B cell (primary cell): ENCODE data around the gene KATNIP. TPM values are rescaled to one million over a fixed set of nuclear protein-coding genes. Genes with fewer than 3 reads are reported as not detected.

Source experiments
- ATAC-seq: fragments of 200-7000 bp; cut with Tn5 transposase; one replicate; pipeline ENCODE4 v1.10.0; 2021; ENCODE audit warnings: low read depth, mild to moderate bottlenecking, moderate number of reproducible peaks, moderate library complexity
- CTCF ChIA-PET: fragments of 350-600 bp; sonication (Branson Sonifier 250); formaldehyde crosslinking; loops from one replicate; lab custom pipeline; 2021; ENCODE audit warnings: antibody characterized with exemption, inconsistent platforms; lab: Charles Lee
- POLR2A ChIA-PET: fragments of 350-600 bp; sonication (Branson Sonifier 250); formaldehyde crosslinking; loops from one replicate; lab custom pipeline; 2021; ENCODE audit warnings: antibody characterized with exemption; lab: Charles Lee
- DNase-seq: peaks from one replicate; pipeline ENCODE4 v3.0.0; 2013
- H2AFZ ChIP-seq: 2 replicates; pipeline ENCODE4 v1.6.1; 2012; ENCODE audit warnings: mild to moderate bottlenecking, low read depth, low read length; ENCODE audit not compliant: insufficient read depth, poor library complexity, severe bottlenecking
- H3K27ac ChIP-seq, 2 donors: 1 replicate in 1 of 2; 2 replicates in 1 of 2; pipeline ENCODE4 v1.5.1; 2012 to 2013; ENCODE audit warnings: low read length in 2 of 2, mild to moderate bottlenecking in 2 of 2, moderate library complexity in 1 of 2
- H3K27me3 ChIP-seq, 4 experiments: fragments of 200-600 bp in 1 of 4; sonication (generic) in 1 of 4; replicated peaks in 1 of 4; 1 replicate in 2 of 4; 2 replicates in 2 of 4; pipeline versions ENCODE4 v1.6.1 to v1.7.0; 2013 to 2016; ENCODE audit warnings: low read length in 3 of 4, mild to moderate bottlenecking in 2 of 4, mixed read lengths in 1 of 4, moderate library complexity in 1 of 4; ENCODE audit not compliant: insufficient read depth in 4 of 4, control insufficient read depth in 3 of 4; ENCODE audit errors: control extremely low read depth in 1 of 4
- H3K36me3 ChIP-seq, 2 experiments: replicated peaks in 1 of 2; 1 replicate in 1 of 2; 2 replicates in 1 of 2; pipeline versions ENCODE4 v1.6.1 to v1.7.1; 2013; ENCODE audit warnings: low read length in 1 of 2; ENCODE audit not compliant: insufficient read depth in 2 of 2, control insufficient read depth in 1 of 2; ENCODE audit errors: control extremely low read depth in 1 of 2, extremely low read depth in 1 of 2
- H3K4me1 ChIP-seq, 2 donors: fragments of 200-600 bp in 1 of 2; sonication (generic) in 1 of 2; 1 replicate in 1 of 2; 2 replicates in 1 of 2; pipeline versions ENCODE4 v1.5.1 to v1.6.1; 2013 to 2017; ENCODE audit warnings: low read length in 2 of 2; ENCODE audit not compliant: control insufficient read depth in 2 of 2, insufficient read depth in 2 of 2
- H3K4me2 ChIP-seq: replicated peaks from 2 replicates; pipeline ENCODE3; 2012; ENCODE audit warnings: mild to moderate bottlenecking, low read depth, low read length; ENCODE audit not compliant: poor library complexity, severe bottlenecking
- H3K4me3 ChIP-seq, 5 experiments: fragments of 200-600 bp in 1 of 5; sonication (generic) in 1 of 5; 1 replicate in 3 of 5; 2 replicates in 2 of 5; pipeline versions ENCODE4 v1.5.1 to v1.7.0; 2011 to 2016; ENCODE audit warnings: low read length in 4 of 5, mild to moderate bottlenecking in 4 of 5, low read depth in 2 of 5, control low read depth in 1 of 5, moderate library complexity in 1 of 5; ENCODE audit not compliant: insufficient read depth in 1 of 5; ENCODE audit errors: control extremely low read depth in 1 of 5, extremely low read depth in 1 of 5
- H3K79me2 ChIP-seq: fragments of 200-600 bp; sonication (generic); one replicate; pipeline ENCODE4 v1.6.0; 2016; ENCODE audit warnings: low read length; ENCODE audit not compliant: control insufficient read depth, insufficient read depth
- H3K9ac ChIP-seq: fragments of 200-600 bp; sonication (generic); 2 replicates; pipeline ENCODE4 v1.6.1; 2017; ENCODE audit warnings: mild to moderate bottlenecking, low read length, moderate library complexity
- H3K9me3 ChIP-seq, 3 donors: one replicate each; pipeline versions ENCODE4 v1.6.1 to v1.7.1; 2013; ENCODE audit warnings: low read length in 2 of 3; ENCODE audit not compliant: control insufficient read depth in 2 of 3, insufficient read depth in 1 of 3; ENCODE audit errors: control extremely low read depth in 1 of 3
- H4K20me1 ChIP-seq: 2 replicates; pipeline ENCODE4 v1.6.0; 2012; ENCODE audit warnings: mild to moderate bottlenecking, low read length; ENCODE audit not compliant: insufficient read depth, control insufficient read depth, poor library complexity, severe bottlenecking
- H3K27ac Mint-ChIP-seq: one replicate; pipeline ENCODE4 v1.8.0; 2021; ENCODE audit warnings: mixed read lengths
- H3K27me3 Mint-ChIP-seq: one replicate; pipeline ENCODE4 v1.8.0; 2021; ENCODE audit warnings: mixed read lengths
- H3K4me1 Mint-ChIP-seq: one replicate; pipeline ENCODE4 v1.8.0; 2021; ENCODE audit warnings: mixed read lengths
- H3K4me3 Mint-ChIP-seq: one replicate; pipeline ENCODE4 v1.8.0; 2021; ENCODE audit warnings: mixed read lengths
- H3K9me3 Mint-ChIP-seq: one replicate; pipeline ENCODE4 v1.8.0; 2022; ENCODE audit warnings: mixed read lengths; ENCODE audit not compliant: insufficient read depth
- CTCF ChIP-seq: fragments of 200-600 bp; IDR thresholded peaks from one replicate; pipeline ENCODE4 v1.8.0; 2022; ENCODE audit warnings: antibody characterized with exemption, mild to moderate bottlenecking
- EZH2 ChIP-seq: IDR thresholded peaks from 2 replicates; pipeline ENCODE4 v1.6.1; 2012; ENCODE audit warnings: borderline replicate concordance, low read depth, mild to moderate bottlenecking, moderate library complexity, low read length; ENCODE audit not compliant: insufficient read depth, poor library complexity, severe bottlenecking
- WGBS: methylation state at CpG from one replicate; pipeline ENCODE4 v1.1.5; 2013; ENCODE audit warnings: missing lambda C conversion rate; ENCODE audit not compliant: insufficient coverage; 5-methylcytosine and 5-hydroxymethylcytosine counted together
- intact Hi-C: fragments of 100-400 bp; cut with micrococcal nuclease; formaldehyde crosslinking; loops from one replicate; pipeline ENCODE4 v1.10.0; 2022
- polyA plus RNA-seq: library from polyadenylated mRNA; depleted of rRNA; stranded (reverse); fragments of >200 nt; gene quantifications from 2 replicates; pipeline ENCODE4 v1.2.3, GENCODE V29; 2012
- total RNA-seq, 2 donors: library from RNA; stranded (reverse); fragments of 120-200 nt in 1 of 2; gene quantifications; 1 replicate in 1 of 2; 2 replicates in 1 of 2; pipeline versions ENCODE4 v1.2.3 to v1.2.4, GENCODE V29; 2013 to 2022

KATNIP gene
- total and polyA plus RNA-seq, 2 donors (not counting 1 experiment from before 2014, with no cell fraction given): 21.2 to 49.9 TPM

- Histone ChIP-seq H3K79me2 (peaks cover 23% of the 10 kb centered on the region), H3K4me2 (no peak overlapping the region), H3K9me3 (no peaks in the 10 kb centered on the region), H3K27ac (no peak overlapping the region), H3K4me1 (no peaks in the 10 kb centered on the region), H3K36me3 (peaks cover 0 to 3% of the 10 kb centered on the region in 2 experiments), H4K20me1 (no peaks in the 10 kb centered on the region), H3K4me3 (no peak overlapping the region), H2AFZ (no peak overlapping the region), H3K27me3 (no peaks in the 10 kb centered on the region), H3K9ac (no peak overlapping the region)
- Mint-ChIP-seq H3K4me1 (no peaks in the 10 kb centered on the region), H3K4me3 (no peak overlapping the region), H3K27ac (no peak overlapping the region), H3K9me3 (no peaks in the 10 kb centered on the region), H3K27me3 (no peaks in the 10 kb centered on the region)
- no peak for ATAC-seq
- WGBS: no CpG with 5 or more reads among the region's 1 CpG
- no peak for DNase-seq
- intact Hi-C loops: loop anchor here (10.0 kb wide), 1 partner anchor 658 kb away; the partner anchor contains the start of gene XPO6
- TF ChIP-seq CTCF (no peak), EZH2 (no peak)
- POLR2A ChIA-PET: no interaction called here
- CTCF ChIA-PET: no interaction called here
Observed at GRCh38 chr16:27556471-27556870, 6.5 kb downstream of the KATNIP start.

DNA sequence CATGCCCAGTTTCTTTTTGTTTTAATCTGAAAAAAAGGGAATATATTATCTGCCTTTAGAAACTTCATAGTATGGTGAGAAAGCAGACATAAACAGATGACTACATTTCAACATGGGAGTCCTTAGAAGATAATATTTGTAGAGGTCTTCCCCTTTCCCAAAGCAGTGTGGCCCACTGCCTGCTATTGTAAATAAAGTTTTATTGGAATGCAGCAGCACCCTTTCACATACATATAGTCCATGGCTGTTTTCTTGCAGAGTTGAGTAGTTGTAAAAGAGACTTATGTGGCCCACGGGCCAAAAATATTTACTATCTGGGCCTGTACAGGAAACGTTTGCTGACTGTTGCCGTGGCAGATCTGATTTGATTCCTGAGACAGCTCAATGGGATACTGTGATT lies 8.5 kb downstream of the KATNIP start:
- DNase-seq: no peak
- no peaks in the 10 kb centered on the region for H3K27me3 Mint-ChIP-seq

More for the DNA sequence above, 8.5 kb downstream of the KATNIP start:
- CTCF ChIA-PET: no interaction called here
- H3K9ac ChIP-seq: no peak overlapping the region
- no peak overlapping the region for H2AFZ ChIP-seq
- no peaks in the 10 kb centered on the region for H3K4me1 ChIP-seq
- H3K27ac Mint-ChIP-seq: no peak overlapping the region
- no peaks in the 10 kb centered on the region for H3K9me3 Mint-ChIP-seq
- no peak overlapping the region for H3K4me3 Mint-ChIP-seq
- H3K27ac ChIP-seq: no peak overlapping the region
- intact Hi-C loops: loop anchor here (10.0 kb wide), 1 partner anchor 656 kb away; the partner anchor contains the start of gene XPO6
- no peak for ATAC-seq
- no peaks in the 10 kb centered on the region for H3K9me3 ChIP-seq
- TF ChIP-seq CTCF: no peak
- no peak for TF ChIP-seq EZH2
- no peak overlapping the region for H3K4me3 ChIP-seq
- no peaks in the 10 kb centered on the region for H4K20me1 ChIP-seq
- H3K79me2 ChIP-seq: peaks cover 27% of the 10 kb centered on the region
- peaks cover 0 to 3% of the 10 kb centered on the region in 2 experiments for H3K36me3 ChIP-seq
- H3K27me3 ChIP-seq: no peaks in the 10 kb centered on the region
- H3K4me1 Mint-ChIP-seq: peaks cover 2% of the 10 kb centered on the region
- POLR2A ChIA-PET: no interaction called here
- 93% methylated on average over 2 of the region's 3 CpGs for WGBS
- no peak overlapping the region for H3K4me2 ChIP-seq
